Body of pancreas (tissue), 4 donors: ENCODE measurements around the gene ATP2C1. TPM values are rescaled to one million over a fixed set of nuclear protein-coding genes. Genes with fewer than 3 reads are reported as not detected.
"Not testable (repeated sequence)": the region's sequence is repeated elsewhere in the genome, so short reads cannot be mapped to it uniquely, and the experiment has no call there.

ENCODE experiments used
- ATAC-seq: fragments of 150-250 bp; one replicate; pipeline ENCODE4 v1.9.1; 2016
- DNase-seq, 4 donors: peaks; one replicate each; pipeline ENCODE4 v3.0.0-alpha.2; 2019
- H3K27ac ChIP-seq, 4 donors: fragments of 200-600 bp; sonication (generic); 1 replicate in 3 of 4; 2 replicates in 1 of 4; pipeline versions ENCODE4 v1.5.1 to v1.6.1; 2016 to 2019; ENCODE audit warnings: mild to moderate bottlenecking in 1 of 4, mixed read lengths in 1 of 4, moderate library complexity in 1 of 4
- H3K27me3 ChIP-seq, 2 donors: fragments of 200-600 bp; sonication (generic); one replicate each; pipeline ENCODE4 v1.6.0; 2016; ENCODE audit warnings: mild to moderate bottlenecking in 1 of 2
- H3K36me3 ChIP-seq, 2 donors: fragments of 200-600 bp; sonication (generic); replicated peaks in 1 of 2; 2 replicates each; pipeline ENCODE4 v1.5.1; 2016; ENCODE audit warnings: low read depth in 2 of 2; ENCODE audit not compliant: insufficient read depth in 1 of 2
- H3K4me1 ChIP-seq: fragments of 200-600 bp; sonication (generic); one replicate; pipeline ENCODE4 v1.6.0; 2016
- H3K4me3 ChIP-seq, 2 donors: fragments of 200-600 bp; sonication (generic); 1 replicate in 1 of 2; 2 replicates in 1 of 2; pipeline ENCODE4 v1.5.1; 2016 to 2019
- H3K9me3 ChIP-seq, 3 donors: fragments of 200-600 bp; sonication (generic); 1 replicate in 2 of 3; 2 replicates in 1 of 3; pipeline ENCODE4 v1.5.1; 2016
- POLR2A ChIP-seq, 3 donors: fragments of 450-650 bp; IDR thresholded peaks; one replicate each; pipeline ENCODE4 v1.6.1; 2016; ENCODE audit warnings: antibody characterized with exemption in 3 of 3, mild to moderate bottlenecking in 2 of 3
- WGBS, 2 donors: methylation state at CpG; one replicate each; pipeline ENCODE4 v1.1.5; 2017; 5-methylcytosine and 5-hydroxymethylcytosine counted together
- intact Hi-C: fragments of 100-400 bp; cut with DNase I; formaldehyde crosslinking; loops from one replicate; pipeline ENCODE4 v1.15.1; 2023
- total RNA-seq, 2 donors: library from RNA; depleted of rRNA; stranded (reverse); fragments of >200 nt; gene quantifications; one replicate each; pipeline ENCODE4 v1.1.0, GENCODE V29; 2016
- TF ChIP-seq, protein P1 (sequence below), 7 experiments: fragments of 450-650 bp in 4 of 7; fragments of 200-600 bp in 3 of 7; sonication (generic) in 3 of 7; IDR thresholded peaks; one replicate each; pipeline ENCODE4 v1.5.1; 2016 to 2019; ENCODE audit warnings: antibody characterized with exemption in 7 of 7

Gene ATP2C1
- total RNA-seq, 2 donors from 2014 or later = 36.3 to 47.5 TPM

DNA sequence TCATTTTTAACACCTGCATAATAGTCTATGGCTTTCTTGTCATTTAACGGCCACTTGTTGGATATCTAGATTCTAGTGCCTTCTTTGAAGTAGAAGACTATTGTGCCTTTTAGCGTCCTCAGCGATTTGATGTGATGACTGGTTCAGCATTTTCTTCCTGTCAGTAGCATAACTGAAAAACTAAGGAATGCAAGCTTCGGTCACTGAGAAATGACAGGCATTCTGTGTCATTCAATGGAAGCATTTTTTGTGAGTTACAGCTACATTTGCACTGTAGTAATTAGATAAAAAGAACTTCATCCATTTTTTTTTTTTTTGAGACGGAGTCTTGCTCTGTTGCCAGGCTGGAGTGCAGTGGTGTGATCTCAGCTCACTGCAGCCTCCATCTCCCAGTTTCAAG is 143.1 kb downstream of the ATP2C1 start:
- H3K4me1 ChIP-seq = no peaks in the 10 kb centered on the region
- H3K36me3 ChIP-seq = no peaks in the 10 kb centered on the region
- intact Hi-C loops = no loop called here
- H3K9me3 ChIP-seq = no peaks in the 10 kb centered on the region
- TF ChIP-seq, protein P1, sequence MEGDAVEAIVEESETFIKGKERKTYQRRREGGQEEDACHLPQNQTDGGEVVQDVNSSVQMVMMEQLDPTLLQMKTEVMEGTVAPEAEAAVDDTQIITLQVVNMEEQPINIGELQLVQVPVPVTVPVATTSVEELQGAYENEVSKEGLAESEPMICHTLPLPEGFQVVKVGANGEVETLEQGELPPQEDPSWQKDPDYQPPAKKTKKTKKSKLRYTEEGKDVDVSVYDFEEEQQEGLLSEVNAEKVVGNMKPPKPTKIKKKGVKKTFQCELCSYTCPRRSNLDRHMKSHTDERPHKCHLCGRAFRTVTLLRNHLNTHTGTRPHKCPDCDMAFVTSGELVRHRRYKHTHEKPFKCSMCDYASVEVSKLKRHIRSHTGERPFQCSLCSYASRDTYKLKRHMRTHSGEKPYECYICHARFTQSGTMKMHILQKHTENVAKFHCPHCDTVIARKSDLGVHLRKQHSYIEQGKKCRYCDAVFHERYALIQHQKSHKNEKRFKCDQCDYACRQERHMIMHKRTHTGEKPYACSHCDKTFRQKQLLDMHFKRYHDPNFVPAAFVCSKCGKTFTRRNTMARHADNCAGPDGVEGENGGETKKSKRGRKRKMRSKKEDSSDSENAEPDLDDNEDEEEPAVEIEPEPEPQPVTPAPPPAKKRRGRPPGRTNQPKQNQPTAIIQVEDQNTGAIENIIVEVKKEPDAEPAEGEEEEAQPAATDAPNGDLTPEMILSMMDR (IDR thresholded peaks at IDR 0.05) = no peak
- TF ChIP-seq POLR2A (IDR thresholded peaks at IDR 0.05) = no peak
- WGBS, 2 donors = 88 to 91% methylated on average over 5 of the region's 5 CpGs
- H3K27ac ChIP-seq = no peak overlapping the region
- H3K27me3 ChIP-seq = no peaks in the 10 kb centered on the region
- ATAC-seq (no peak), DNase-seq (no peak)
- no peak overlapping the region for H3K4me3 ChIP-seq

GRCh38 chr3:131038326-131038725 is 144.4 kb downstream of the ATP2C1 start:
- H3K4me1 ChIP-seq = no peaks in the 10 kb centered on the region
- TF ChIP-seq POLR2A (IDR thresholded peaks at IDR 0.05) = no peak
- TF ChIP-seq, protein P1 (IDR thresholded peaks at IDR 0.05) = no peak
- intact Hi-C loops = no loop called here
- peaks cover 0 to 1% of the 10 kb centered on the region in 2 donors for H3K36me3 ChIP-seq
- WGBS, 2 donors = 57 to 81% methylated on average over 2 of the region's 2 CpGs
- ATAC-seq (no peak), DNase-seq (no peak)
- no peaks in the 10 kb centered on the region for H3K27me3 ChIP-seq
- no peaks in the 10 kb centered on the region for H3K9me3 ChIP-seq
- no peak overlapping the region for H3K27ac ChIP-seq
- no peak overlapping the region for H3K4me3 ChIP-seq

- 79 to 84% methylated on average over 9 to 10 of the region's 10 CpGs for WGBS, 2 donors
- ATAC-seq, H3K4me3 ChIP-seq, H3K27me3 ChIP-seq, intact Hi-C loops, H3K36me3 ChIP-seq, H3K27ac ChIP-seq, H3K9me3 ChIP-seq, DNase-seq, H3K4me1 ChIP-seq: not testable (repeated sequence)
Observed at GRCh38 chr3:131042271-131042985, 148.5 kb downstream of the ATP2C1 start.

DNA sequence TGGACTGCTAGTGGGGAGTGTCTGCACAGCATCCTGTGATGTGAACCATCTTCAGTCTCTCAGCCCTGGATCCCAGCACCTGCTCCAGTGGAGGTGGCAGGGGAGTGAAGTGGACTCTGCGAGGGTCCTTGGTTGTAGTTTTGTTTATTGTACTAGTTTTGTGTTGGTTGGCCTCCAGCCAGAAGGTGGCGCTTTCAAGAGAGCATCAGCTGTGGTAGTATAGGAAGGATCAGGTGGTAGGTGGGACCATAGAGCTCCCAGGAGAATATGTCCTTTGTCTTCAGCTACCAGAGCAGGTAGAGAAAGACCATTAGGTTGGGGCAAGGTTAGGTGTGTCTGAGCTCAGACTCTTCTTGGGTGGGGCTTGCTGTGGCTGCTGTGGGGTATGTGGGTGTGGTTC is 153.7 kb downstream of the ATP2C1 start:
- no peak for ATAC-seq
- intact Hi-C loops = no loop called here
- peak in 1 of 4 donors; percentile 13 for DNase-seq
- H3K4me3 ChIP-seq = no peak overlapping the region
- H3K9me3 ChIP-seq = no peaks in the 10 kb centered on the region
- H3K27me3 ChIP-seq = no peaks in the 10 kb centered on the region
- TF ChIP-seq POLR2A (IDR thresholded peaks at IDR 0.05) = no peak
- TF ChIP-seq, protein P1 (IDR thresholded peaks at IDR 0.05) = no peak
- H3K4me1 ChIP-seq = no peaks in the 10 kb centered on the region
- H3K27ac ChIP-seq = no peak overlapping the region
- WGBS, 2 donors = 83 to 96% methylated on average over 2 of the region's 2 CpGs
- peaks cover 0 to 4% of the 10 kb centered on the region in 2 donors for H3K36me3 ChIP-seq

DNA sequence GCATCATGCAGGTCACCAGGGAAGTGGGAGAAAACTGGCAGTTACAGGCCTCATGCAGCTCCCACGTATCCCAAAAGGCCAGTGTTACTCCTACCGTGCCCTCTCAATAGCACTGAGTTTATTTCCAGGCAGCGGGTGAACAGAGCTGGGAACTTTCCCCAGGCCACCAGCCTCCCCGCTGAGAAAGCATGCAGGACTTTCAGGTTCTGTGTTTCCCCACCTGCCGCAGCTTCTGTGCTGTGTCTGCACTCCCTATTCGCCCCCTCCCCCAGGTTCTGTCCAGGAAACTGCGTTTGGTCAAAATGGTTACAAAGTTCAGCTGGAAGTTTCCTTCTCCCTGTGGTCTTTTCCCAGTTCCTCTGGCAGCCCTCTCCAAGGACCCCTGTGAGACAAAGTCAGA is 154.1 kb downstream of the ATP2C1 start:
- intact Hi-C loops = no loop called here
- Histone ChIP-seq H3K36me3 (peaks cover 0 to 4% of the 10 kb centered on the region in 2 donors), H3K27me3 (no peaks in the 10 kb centered on the region), H3K9me3 (no peaks in the 10 kb centered on the region), H3K4me3 (no peak overlapping the region), H3K27ac (no peak overlapping the region), H3K4me1 (no peaks in the 10 kb centered on the region)
- 75 to 80% methylated on average over 6 to 7 of the region's 7 CpGs for WGBS, 2 donors
- no peak for TF ChIP-seq POLR2A (IDR thresholded peaks at IDR 0.05)
- TF ChIP-seq, protein P1 (IDR thresholded peaks at IDR 0.05) = no peak
- ATAC-seq = no peak
- DNase-seq = no peak
